GM21786 (cell line): ENCODE data around the gene DUSP1.

Source experiments
- ATAC-seq: cut with Tn5 transposase; IDR thresholded peaks from one replicate; pipeline ENCODE4 v1.9.1; 2021; ENCODE audit not compliant: unreplicated experiment

The DUSP1 gene

DNA sequence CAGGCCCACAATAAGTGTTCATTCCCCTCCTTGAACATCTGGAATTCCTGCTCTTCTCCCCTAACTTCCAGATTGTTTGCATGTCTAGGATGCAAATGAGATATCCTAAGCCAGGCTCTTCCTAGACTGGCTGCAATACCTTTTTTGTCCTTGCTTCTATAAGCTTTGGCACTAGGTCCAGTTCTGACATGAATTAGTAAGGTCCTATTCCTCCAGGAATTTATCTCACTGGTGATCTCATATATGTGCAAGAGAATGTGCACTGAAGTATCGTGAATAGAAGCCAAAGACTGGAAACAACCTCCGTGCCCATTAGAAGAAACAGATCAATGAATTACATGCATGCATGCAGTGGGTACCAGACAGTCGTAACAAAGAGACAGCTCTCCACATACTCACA, 25.2 kb downstream of the DUSP1 start:
- ATAC-seq = no peak

DNA sequence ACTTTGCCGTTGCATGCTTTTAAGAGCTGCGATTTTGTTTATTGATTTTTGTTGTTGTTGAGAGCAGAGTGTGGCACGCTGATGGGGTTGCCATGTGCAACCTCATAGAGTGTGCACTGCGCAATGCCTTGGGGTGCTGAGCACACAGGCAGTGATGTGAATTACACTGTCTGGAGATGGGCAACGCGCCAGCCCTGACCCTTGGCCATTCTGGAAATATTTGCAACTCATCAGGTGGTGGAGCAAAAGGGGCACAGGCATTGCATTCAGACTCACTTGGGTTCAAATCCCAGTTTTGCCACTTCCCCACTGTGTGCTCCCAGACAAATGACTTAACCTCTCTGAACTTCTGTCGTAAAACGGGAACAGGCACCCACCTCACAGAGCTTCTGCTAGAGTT, 25.6 kb downstream of the DUSP1 start:
- no peak for ATAC-seq

DNA sequence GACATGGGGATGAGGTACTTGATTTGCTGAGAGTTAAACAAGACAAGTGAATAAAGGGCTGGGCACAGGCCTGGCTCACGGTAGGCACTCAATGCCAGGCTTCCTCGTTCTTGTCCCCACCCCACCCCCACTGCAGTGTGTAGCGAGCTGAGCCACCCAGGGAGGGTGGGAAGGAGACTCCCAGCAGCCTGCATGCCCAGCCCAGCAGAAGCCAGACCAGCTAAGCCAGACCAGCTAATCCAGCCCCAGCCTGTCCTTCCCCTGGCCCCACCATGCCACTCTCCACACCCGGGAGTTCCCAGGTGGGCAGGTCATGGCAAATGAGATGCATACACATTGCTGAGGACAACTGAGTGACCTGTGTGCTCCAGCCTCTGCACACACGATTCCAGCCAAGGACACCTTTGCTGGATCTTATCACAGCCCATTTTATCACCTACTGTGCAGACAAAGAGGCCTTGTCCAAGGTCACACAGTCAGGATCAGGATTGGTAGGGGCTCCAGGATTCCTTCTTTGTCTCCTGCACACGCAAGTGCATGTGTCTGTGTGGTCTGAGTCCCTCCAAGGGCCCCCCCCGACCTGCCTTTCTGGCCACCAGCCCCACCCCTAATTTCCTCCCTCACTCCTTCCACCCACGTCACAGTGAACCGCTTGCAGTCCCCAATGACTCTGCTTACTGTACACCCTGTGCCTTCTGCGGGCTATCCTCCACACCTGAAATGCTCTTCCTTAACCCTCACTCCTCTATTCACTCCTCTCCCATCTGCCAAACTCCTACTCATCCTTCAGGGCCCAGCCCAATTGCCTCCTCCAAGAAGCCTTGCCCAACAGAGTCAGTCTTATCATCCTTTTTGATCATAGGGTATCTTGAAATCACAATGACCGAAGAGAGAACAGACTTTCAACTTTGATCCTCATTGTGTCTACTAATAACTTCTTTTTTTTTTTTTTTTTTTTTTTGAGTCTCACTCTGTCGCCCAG, 26.6 kb downstream of the DUSP1 start:
- ATAC-seq = no peak

DNA sequence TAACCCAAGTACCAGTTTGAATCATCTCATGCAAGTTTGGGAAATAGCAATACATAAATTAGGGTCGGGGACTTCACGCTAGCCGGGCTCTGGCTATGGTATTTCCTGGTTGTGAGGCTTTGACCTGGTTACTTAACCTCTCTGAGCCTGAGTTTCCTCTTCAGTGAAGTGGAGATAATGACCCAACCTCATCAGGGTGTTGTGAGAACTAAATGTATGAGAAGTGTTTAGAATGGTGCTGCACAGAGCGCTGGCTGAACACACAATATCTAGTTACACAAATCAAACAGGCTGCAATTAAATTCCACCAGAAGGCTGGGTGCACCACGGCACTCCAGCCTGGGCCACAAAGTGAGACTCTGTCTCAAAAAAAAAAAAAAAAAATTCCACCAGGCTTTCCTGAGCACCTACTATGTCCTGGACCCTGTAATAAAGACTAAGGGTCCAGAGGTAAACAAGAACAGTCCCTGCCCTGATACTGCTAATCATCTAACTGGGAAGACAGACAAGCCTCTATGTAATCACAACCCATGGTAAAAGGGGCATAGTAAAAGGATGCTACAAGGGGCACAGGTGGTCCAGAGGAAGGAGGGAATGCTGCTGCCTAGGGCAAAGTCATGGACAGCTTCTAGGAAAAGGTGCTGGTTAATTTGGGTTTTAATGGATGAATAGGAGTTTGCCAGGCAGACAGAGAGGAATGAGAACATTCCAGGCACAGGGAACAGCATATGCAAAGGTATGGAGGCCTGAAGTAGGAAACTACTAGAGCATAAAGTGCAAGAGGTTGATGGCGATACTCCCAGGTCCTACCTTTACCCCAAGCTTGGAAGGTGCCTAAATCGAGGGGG, 27.7 kb downstream of the DUSP1 start:
- ATAC-seq = no peak

- ATAC-seq = no peak
Measured at GRCh38 chr5:172741206-172741582, 29.8 kb downstream of the DUSP1 start.

- ATAC-seq = no peak
Measured at GRCh38 chr5:172740428-172741205, 30.4 kb downstream of the DUSP1 start.

GRCh38 chr5:172739375-172739774, 31.6 kb downstream of the DUSP1 start:
- ATAC-seq = no peak

GRCh38 chr5:172736508-172737135, 34.4 kb downstream of the DUSP1 start:
- ATAC-seq = no peak

- ATAC-seq = no peak
Measured at GRCh38 chr5:172735141-172735831, 35.7 kb downstream of the DUSP1 start.

- ATAC-seq = no peak
Measured at GRCh38 chr5:172733974-172734346, 37.0 kb downstream of the DUSP1 start.

GRCh38 chr5:172733131-172733973, 37.6 kb downstream of the DUSP1 start:
- ATAC-seq = no peak

DNA sequence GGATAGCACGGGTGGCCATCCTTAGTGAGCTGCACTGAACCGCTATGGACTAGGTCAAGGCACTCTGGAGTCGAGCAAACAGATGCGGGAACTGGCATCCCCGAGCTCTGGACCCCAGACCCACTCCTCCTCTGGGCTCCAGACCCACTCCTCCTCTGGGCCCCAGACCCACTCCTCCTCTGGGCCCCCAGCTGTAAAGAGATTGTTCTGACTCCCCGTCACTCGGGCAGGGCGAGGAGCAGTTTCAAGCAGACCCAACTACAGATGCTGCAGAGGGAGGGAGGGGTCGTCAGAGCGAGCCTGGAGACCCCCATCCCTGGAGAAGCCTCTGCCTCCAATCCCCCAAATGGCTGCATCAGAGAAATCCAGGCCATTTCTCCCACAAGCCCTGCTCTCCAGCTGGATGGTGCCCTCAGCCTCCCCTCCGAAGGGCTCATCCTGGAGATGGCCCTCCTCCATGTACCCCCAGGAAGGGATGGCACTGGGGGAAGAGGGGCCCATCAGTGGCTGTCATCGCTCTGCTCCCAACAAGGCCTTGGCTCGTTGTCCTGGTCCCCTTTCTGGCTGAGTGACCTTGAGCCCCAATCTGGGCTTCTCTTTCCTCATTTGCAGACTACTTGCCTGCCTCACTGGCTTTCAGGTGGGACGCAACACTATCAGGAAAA, 38.7 kb downstream of the DUSP1 start:
- no peak for ATAC-seq

DNA sequence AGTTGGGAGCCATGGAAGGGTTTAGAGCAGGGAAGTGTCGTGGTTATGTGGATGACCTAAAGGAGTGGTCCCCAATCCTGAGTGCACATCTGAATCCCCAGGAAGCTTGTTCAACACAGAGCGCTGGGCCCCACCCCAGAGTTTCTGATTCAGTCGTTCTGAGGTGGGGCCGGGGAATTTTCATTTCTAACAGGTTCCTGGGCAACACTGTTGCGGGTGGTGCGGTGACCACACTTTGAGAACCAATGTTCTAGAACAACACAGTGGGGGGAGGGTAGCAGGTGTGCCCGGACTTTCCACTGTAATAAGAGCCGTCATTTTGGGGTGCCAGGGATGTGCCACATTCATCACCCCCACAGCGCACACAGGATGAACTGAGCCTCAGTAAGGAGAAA, 39.3 kb downstream of the DUSP1 start:
- ATAC-seq = no peak

GRCh38 chr5:172730981-172731679, 39.9 kb downstream of the DUSP1 start:
- ATAC-seq = no peak

GRCh38 chr5:172730222-172730621, 40.8 kb downstream of the DUSP1 start:
- ATAC-seq = no peak

DNA sequence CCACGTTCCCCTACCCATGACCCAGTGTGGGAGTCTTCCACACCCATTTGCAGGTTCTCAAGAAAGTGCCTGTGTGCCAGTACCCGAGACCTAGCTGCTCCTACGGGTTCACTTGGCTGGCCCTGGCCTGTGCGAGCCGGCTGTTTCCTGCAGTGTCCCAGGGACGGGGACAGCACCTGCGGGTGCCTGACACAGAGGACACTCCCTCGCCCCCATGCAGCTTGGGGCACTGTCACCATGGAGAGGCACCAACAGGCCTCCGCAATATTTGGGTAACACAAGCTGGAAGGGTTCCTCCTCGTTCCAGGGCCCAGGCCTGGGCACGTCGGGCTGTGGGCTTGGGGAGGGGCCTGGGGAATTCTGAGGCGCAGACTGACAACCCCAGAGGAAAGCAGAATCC, 41.4 kb downstream of the DUSP1 start:
- no peak for ATAC-seq

DNA sequence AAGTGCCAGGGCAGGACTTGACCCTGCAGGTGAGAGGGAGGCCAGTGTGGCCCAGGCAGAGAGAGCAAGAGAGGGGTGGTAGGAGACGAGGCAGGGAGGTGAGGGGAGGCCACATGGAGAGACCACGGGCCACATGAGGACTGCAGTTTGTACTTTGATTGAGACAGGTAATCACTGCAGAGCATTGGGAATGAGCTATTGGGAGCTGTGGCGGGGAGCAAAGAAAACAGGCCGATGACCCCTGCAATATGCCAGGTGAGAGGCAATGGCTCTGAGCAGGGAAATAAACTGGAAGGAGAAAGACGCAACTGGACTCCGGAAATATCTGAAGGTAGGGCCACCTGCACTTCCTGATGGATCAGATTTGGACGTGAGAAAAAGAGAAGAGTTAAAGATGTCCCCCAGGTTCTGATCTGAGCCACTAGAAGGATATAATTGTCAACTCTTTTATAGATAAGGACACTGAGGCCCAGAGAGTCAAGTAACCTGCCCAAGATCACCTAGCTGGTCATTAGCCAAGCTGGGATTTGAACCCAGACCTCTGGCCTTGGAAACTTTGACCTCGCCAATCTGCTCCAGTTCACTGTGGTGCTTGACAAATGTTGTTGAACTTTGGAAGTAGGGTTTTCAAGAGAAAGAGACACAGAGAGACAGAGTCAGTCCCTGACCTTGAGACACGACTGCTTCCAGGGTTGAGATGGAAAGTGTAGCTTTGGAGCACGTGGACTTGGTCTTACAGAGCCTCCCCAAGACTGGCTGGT, 42.3 kb downstream of the DUSP1 start:
- ATAC-seq = no peak
